ENCODE results near the gene CINP. TPM values are rescaled to one million over a fixed set of nuclear protein-coding genes. Genes with fewer than 3 reads are reported as not detected.

The CINP gene
- total RNA-seq, 1 donor from 2014 or later: 33.4 TPM

DNA sequence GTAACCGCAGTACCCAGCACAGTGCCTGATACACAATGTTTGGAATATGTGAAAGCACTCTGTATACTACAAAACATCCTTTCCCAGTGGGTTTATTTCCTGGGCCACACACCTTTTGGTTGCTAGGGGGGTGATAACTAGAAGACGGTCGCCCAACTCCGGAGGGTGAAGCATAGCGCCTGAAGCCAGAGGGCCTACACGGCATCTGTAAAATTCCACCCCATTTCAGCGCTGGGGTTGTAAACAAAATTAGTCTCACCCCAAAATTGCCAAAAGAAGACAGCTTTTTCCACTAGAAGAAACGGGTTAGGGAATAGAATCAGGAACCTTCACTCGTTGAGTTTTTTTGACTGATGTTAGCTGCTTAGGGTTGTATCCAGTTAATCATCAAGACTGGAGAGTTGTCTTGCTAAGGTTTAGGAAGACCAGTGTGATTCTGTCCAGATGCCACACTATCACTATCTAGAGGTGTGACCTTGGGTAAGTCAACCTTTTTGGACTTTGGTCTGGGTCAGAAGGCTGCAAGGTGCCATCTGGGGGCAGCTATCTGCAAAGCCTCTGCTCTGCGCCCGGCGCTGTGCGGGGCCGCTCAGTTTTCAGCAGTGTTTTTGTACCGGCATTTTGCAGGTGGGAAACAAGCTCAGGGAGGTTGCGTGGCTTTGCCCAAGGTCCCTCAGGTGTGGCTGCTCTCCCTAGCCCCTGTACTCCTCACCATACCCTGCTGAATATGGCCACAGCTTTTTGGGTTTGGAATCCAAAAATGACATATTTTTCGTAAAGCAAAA is 41.8 kb downstream of the CINP start:
- no peaks in the 10 kb centered on the region for H3K9me3 ChIP-seq (replicated peaks)
- no peak for DNase-seq
- peaks cover 4% of the 10 kb centered on the region for H3K36me3 ChIP-seq
- peak overlapping the region; percentile 91 for H3K4me3 ChIP-seq
- TF ChIP-seq CTCF (IDR thresholded peaks at IDR 0.05; ENCODE audit: borderline replicate concordance): no peak
- H3K4me1 ChIP-seq: peaks cover 57% of the 10 kb centered on the region
- H3K27me3 ChIP-seq (ENCODE audit: low read depth): no peaks in the 10 kb centered on the region
- intact Hi-C loops (cut with micrococcal nuclease): no loop called here
- H3K27ac ChIP-seq (replicated peaks): peak overlapping the region; percentile 97

DNA sequence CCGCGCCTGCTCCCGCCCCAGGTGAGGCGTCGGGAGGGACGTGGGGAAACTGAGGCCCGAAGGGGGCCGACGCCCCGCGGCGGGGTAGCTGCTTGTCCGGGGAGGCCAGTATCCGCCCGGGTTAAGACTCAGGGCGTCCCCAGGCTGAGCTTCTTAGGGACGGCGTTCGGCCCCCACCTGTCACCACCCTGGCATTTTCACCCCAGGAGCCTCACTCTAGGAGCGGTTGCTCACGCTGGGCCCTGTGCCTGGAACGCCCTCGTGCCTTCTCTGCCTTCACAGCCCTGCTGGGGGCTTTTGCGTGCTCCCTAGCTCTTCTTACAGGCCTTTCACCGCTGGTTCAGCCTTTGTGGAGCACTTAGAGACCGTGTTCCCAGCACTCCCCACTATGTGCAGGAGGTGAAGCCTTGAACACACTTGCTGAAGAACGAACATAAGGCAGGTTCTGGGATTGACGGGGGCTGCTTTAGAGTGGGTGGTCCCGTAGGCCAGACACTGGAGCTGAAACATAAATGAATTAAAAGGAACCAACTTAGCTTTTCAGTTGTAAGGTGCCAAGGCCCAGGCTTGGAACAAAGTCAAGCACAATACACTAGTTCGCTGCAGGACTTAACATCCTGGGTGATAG is 42.5 kb downstream of the CINP start:
- Histone ChIP-seq H3K36me3 (no peaks in the 10 kb centered on the region), H3K27me3 (ENCODE audit: low read depth) (no peaks in the 10 kb centered on the region), H3K4me1 (peaks cover 58% of the 10 kb centered on the region), H3K4me3 (peak overlapping the region; percentile 91), H3K27ac (replicated peaks) (peak overlapping the region; percentile 97), H3K9me3 (replicated peaks) (no peaks in the 10 kb centered on the region)
- no peak for TF ChIP-seq CTCF (IDR thresholded peaks at IDR 0.05; ENCODE audit: borderline replicate concordance)
- DNase-seq: peak; percentile 43
- intact Hi-C loops (cut with micrococcal nuclease): no loop called here

GRCh38 chr14:102319351-102320032 is 43.2 kb downstream of the CINP start, which contains the start of gene ZNF839:
TSS of gene ZNF839 (plus strand) at chr14:102319746. CDS start at chr14:102319766, 20 bp downstream.
- TF ChIP-seq CTCF (IDR thresholded peaks at IDR 0.05; ENCODE audit: borderline replicate concordance): no peak
- Histone ChIP-seq H3K4me1 (peaks cover 62% of the 10 kb centered on the region), H3K4me3 (peak within 1 kb of the TSS; percentile 91), H3K36me3 (no peaks in the 10 kb centered on the region), H3K27me3 (ENCODE audit: low read depth) (no peaks in the 10 kb centered on the region), H3K27ac (replicated peaks) (peak within 1 kb of the TSS; percentile 97), H3K9me3 (replicated peaks) (no peaks in the 10 kb centered on the region)
- intact Hi-C loops (cut with micrococcal nuclease): no loop called here
- DNase-seq: peak; percentile 93

- Histone ChIP-seq H3K4me1 (peaks cover 68% of the 10 kb centered on the region), H3K9me3 (replicated peaks) (no peaks in the 10 kb centered on the region), H3K27ac (replicated peaks) (peak overlapping the region; percentile 97), H3K36me3 (no peaks in the 10 kb centered on the region), H3K4me3 (peak overlapping the region; percentile 91), H3K27me3 (ENCODE audit: low read depth) (no peaks in the 10 kb centered on the region)
- no peak for TF ChIP-seq CTCF (IDR thresholded peaks at IDR 0.05; ENCODE audit: borderline replicate concordance)
- intact Hi-C loops (cut with micrococcal nuclease): no loop called here
- no peak for DNase-seq
These were observed 43.9 kb downstream of the CINP start for GRCh38 chr14:102318781-102319276.

DNA sequence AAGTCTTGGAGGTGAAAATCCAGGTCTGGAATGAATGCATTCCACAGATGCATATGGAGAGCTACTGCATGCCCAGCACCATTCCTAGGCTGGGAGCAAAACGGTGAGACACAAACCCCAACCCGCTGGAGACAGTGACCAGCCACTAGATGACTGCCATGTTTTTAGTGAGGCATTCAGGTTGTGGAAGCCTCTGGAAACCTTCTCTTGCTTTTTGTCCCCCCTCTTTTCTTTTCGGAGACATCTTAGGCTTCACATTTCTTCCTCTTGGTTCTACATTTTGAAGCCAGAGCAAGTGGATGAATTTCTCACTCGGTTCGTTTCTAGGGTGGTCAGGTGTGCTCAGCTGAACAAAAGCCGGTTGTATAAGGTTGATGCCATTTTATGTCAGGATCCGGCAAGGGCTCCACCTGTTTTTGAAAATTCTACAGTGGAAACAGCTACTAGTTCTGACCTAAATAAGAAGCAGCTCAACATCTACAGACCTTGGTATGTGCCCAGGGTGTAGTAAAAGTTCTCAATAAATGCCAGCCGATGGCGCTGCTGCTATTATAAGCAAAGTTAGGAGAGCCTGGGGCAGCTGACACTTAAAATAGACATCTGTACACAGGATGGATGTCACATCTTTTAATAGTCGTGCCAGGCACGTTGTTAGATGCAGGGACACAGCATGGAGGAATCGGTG is 45.0 kb downstream of the CINP start:
- H3K4me3 ChIP-seq: peak overlapping the region; percentile 68
- peak; percentile 42 for DNase-seq
- intact Hi-C loops (cut with micrococcal nuclease): no loop called here
- peaks cover 65% of the 10 kb centered on the region for H3K4me1 ChIP-seq
- no peaks in the 10 kb centered on the region for H3K9me3 ChIP-seq (replicated peaks)
- no peaks in the 10 kb centered on the region for H3K27me3 ChIP-seq (ENCODE audit: low read depth)
- H3K27ac ChIP-seq (replicated peaks): peak overlapping the region; percentile 97
- no peaks in the 10 kb centered on the region for H3K36me3 ChIP-seq
- peak; percentile 23 for TF ChIP-seq CTCF (IDR thresholded peaks at IDR 0.05; ENCODE audit: borderline replicate concordance)
